Subcutaneous abdominal adipose tissue (tissue), 5 donors: ENCODE results near the gene FAM168B.
"Not testable (repeated sequence)": the region's sequence is repeated elsewhere in the genome, so short reads cannot be mapped to it uniquely, and the experiment has no call there.

Experiments used
- H3K27ac ChIP-seq: one replicate; pipeline ENCODE4 v1.7.0; 2013; ENCODE audit warnings: low read depth, mild to moderate bottlenecking, inconsistent platforms, low read length, moderate library complexity
- H3K27me3 ChIP-seq, 5 donors: one replicate each; pipeline ENCODE4 v1.7.0; 2013; ENCODE audit warnings: low read length in 5 of 5, inconsistent platforms in 1 of 5; ENCODE audit not compliant: control insufficient read depth in 5 of 5, insufficient read depth in 4 of 5
- H3K36me3 ChIP-seq, 5 donors: one replicate each; pipeline ENCODE4 v1.7.0; 2013; ENCODE audit warnings: low read length in 5 of 5; ENCODE audit not compliant: control insufficient read depth in 5 of 5, insufficient read depth in 5 of 5
- H3K4me1 ChIP-seq, 5 donors: one replicate each; pipeline ENCODE4 v1.7.0; 2013; ENCODE audit warnings: low read length in 5 of 5, mild to moderate bottlenecking in 3 of 5, moderate library complexity in 1 of 5; ENCODE audit not compliant: control insufficient read depth in 5 of 5, insufficient read depth in 5 of 5
- H3K4me3 ChIP-seq, 5 donors: one replicate each; pipeline ENCODE4 v1.7.0; 2013; ENCODE audit warnings: low read length in 5 of 5, low read depth in 1 of 5
- H3K9ac ChIP-seq, 5 donors: one replicate each; pipeline ENCODE4 v1.7.0; 2013; ENCODE audit warnings: low read length in 5 of 5, mild to moderate bottlenecking in 4 of 5, moderate library complexity in 3 of 5
- H3K9me3 ChIP-seq, 5 donors: one replicate each; pipeline ENCODE4 v1.7.0; 2013; ENCODE audit warnings: low read length in 5 of 5; ENCODE audit not compliant: control insufficient read depth in 5 of 5
- donor health status: healthy.
- donor health status: healthy.
- donor health status: healthy.
- donor health status: healthy.
- donor health status: healthy.

The FAM168B gene

GRCh38 chr2:131077182-131077846 lies 15.9 kb downstream of the FAM168B start:
- Histone ChIP-seq H3K4me1 (peaks cover 5 to 47% (median 29%) of the 10 kb centered on the region in 5 donors), H3K9ac (peak overlapping the region in 2 of 5 donors; percentile 29 to 61), H3K27me3 (no peaks in the 10 kb centered on the region), H3K4me3 (no peak overlapping the region), H3K9me3 (no peaks in the 10 kb centered on the region), H3K27ac (peak overlapping the region; percentile 87), H3K36me3 (peaks cover 9 to 79% (median 55%) of the 10 kb centered on the region in 5 donors)

- Histone ChIP-seq H3K36me3 (peaks cover 9 to 77% (median 52%) of the 10 kb centered on the region in 5 donors), H3K9me3 (no peaks in the 10 kb centered on the region), H3K4me3 (no peak overlapping the region), H3K9ac (peak overlapping the region in 1 of 5 donors; percentile 27), H3K27me3 (no peaks in the 10 kb centered on the region), H3K27ac (peak overlapping the region; percentile 87), H3K4me1 (peaks cover 5 to 47% (median 29%) of the 10 kb centered on the region in 5 donors)
Measured at GRCh38 chr2:131076707-131077106, 16.6 kb downstream of the FAM168B start.

- not testable (repeated sequence) for H3K4me3 ChIP-seq, H3K27me3 ChIP-seq, H3K9me3 ChIP-seq
- Histone ChIP-seq H3K36me3 (peaks cover 17 to 77% (median 53%) of the 10 kb centered on the region in 5 donors), H3K27ac (peak overlapping the region; percentile 87), H3K4me1 (peaks cover 5 to 42% (median 29%) of the 10 kb centered on the region in 5 donors), H3K9ac (peak overlapping the region in 1 of 5 donors; percentile 47)
Measured at GRCh38 chr2:131075578-131075977, 17.7 kb downstream of the FAM168B start.

GRCh38 chr2:131068172-131068571 lies 25.1 kb downstream of the FAM168B start:
- H3K4me3 ChIP-seq, H3K27ac ChIP-seq, H3K4me1 ChIP-seq, H3K9ac ChIP-seq, H3K27me3 ChIP-seq, H3K9me3 ChIP-seq: not testable (repeated sequence)
- H3K36me3 ChIP-seq: peaks cover 14 to 52% (median 37%) of the 10 kb centered on the region in 5 donors

GRCh38 chr2:131067465-131068125 lies 25.7 kb downstream of the FAM168B start:
- H3K9me3 ChIP-seq: no peaks in the 10 kb centered on the region
- no peaks in the 10 kb centered on the region for H3K27me3 ChIP-seq
- H3K9ac ChIP-seq: no peak overlapping the region
- no peak overlapping the region for H3K4me3 ChIP-seq
- H3K27ac ChIP-seq: no peak overlapping the region
- peaks cover 14 to 56% (median 40%) of the 10 kb centered on the region in 5 donors for H3K36me3 ChIP-seq
- peaks cover 0 to 2% (median 0%) of the 10 kb centered on the region in 5 donors for H3K4me1 ChIP-seq

- Histone ChIP-seq H3K9ac (no peak overlapping the region), H3K27ac (no peak overlapping the region), H3K9me3 (no peaks in the 10 kb centered on the region), H3K4me3 (no peak overlapping the region), H3K4me1 (peaks cover 0 to 2% (median 0%) of the 10 kb centered on the region in 5 donors), H3K27me3 (no peaks in the 10 kb centered on the region), H3K36me3 (peaks cover 0 to 43% (median 23%) of the 10 kb centered on the region in 5 donors)
Measured at GRCh38 chr2:131064589-131065512, 28.4 kb downstream of the FAM168B start.

GRCh38 chr2:131063501-131064283 lies 29.6 kb downstream of the FAM168B start:
- H3K36me3 ChIP-seq: peaks cover 0 to 48% (median 24%) of the 10 kb centered on the region in 5 donors
- H3K27me3 ChIP-seq: no peaks in the 10 kb centered on the region
- H3K4me3 ChIP-seq: no peak overlapping the region
- H3K9me3 ChIP-seq: no peaks in the 10 kb centered on the region
- peaks cover 0 to 4% (median 0%) of the 10 kb centered on the region in 5 donors for H3K4me1 ChIP-seq
- H3K9ac ChIP-seq: no peak overlapping the region
- no peak overlapping the region for H3K27ac ChIP-seq

GRCh38 chr2:131058920-131059319 lies 34.3 kb downstream of the FAM168B start:
- Histone ChIP-seq H3K27ac (no peak overlapping the region), H3K27me3 (no peaks in the 10 kb centered on the region), H3K4me1 (peaks cover 2 to 29% (median 22%) of the 10 kb centered on the region in 5 donors), H3K9me3 (no peaks in the 10 kb centered on the region), H3K36me3 (peaks cover 0 to 57% (median 41%) of the 10 kb centered on the region in 5 donors), H3K4me3 (no peak overlapping the region), H3K9ac (no peak overlapping the region)

GRCh38 chr2:131058214-131058843 lies 34.9 kb downstream of the FAM168B start:
- Histone ChIP-seq H3K9me3 (no peaks in the 10 kb centered on the region), H3K4me3 (no peak overlapping the region), H3K27ac (no peak overlapping the region), H3K27me3 (no peaks in the 10 kb centered on the region), H3K36me3 (peaks cover 0 to 62% (median 47%) of the 10 kb centered on the region in 5 donors), H3K9ac (no peak overlapping the region), H3K4me1 (peaks cover 2 to 29% (median 22%) of the 10 kb centered on the region in 5 donors)
